ENCODE data around the gene TIMM13. TPM values are rescaled to one million over a fixed set of nuclear protein-coding genes. Genes with fewer than 3 reads are reported as not detected.

TIMM13 gene
- total and polyA plus RNA-seq, 2 of the 8 experiments (the other 6 are each of a cell fraction or from before 2014, with no cell fraction given) = 270 to 275 TPM

- TF ChIP-seq SP2 (IDR thresholded peaks at IDR 0.05; ENCODE audit: low read length) = no peak
- TF ChIP-seq SAP30 (IDR thresholded peaks at IDR 0.05; ENCODE audit: insufficient read depth, insufficient replicate concordance, low read length) = no peak
- TF ChIP-seq NANOG (IDR thresholded peaks at IDR 0.05; ENCODE audit: insufficient read depth, low read depth, low read length, poor library complexity, severe bottlenecking) = no peak
- no peak for TF ChIP-seq RBBP5 (IDR thresholded peaks at IDR 0.05; ENCODE audit: borderline replicate concordance, low read depth, low read length)
Measured at GRCh38 chr19:2458054-2458453, 30.7 kb upstream of the TIMM13 start (continued).

Data from H1 (cell line).